Epithelial cell of proximal tubule (primary cell): ENCODE results near the gene NFAT5. TPM values are rescaled to one million over a fixed set of nuclear protein-coding genes. Genes with fewer than 3 reads are reported as not detected.

ENCODE experiments used
- DNase-seq: peaks from one replicate; pipeline ENCODE4 v3.0.0-alpha.2; 2011; ENCODE audit warnings: low read depth
- H3K4me3 ChIP-seq: 2 replicates; pipeline ENCODE4 v1.5.1; 2011; ENCODE audit warnings: low read depth, mild to moderate bottlenecking, low read length
- CTCF ChIP-seq: conservative IDR thresholded peaks from 2 replicates; pipeline ENCODE4 v1.5.1; 2012; ENCODE audit warnings: low read depth, mild to moderate bottlenecking, low read length
- total RNA-seq: library from RNA; depleted of rRNA; stranded (reverse); fragments of >200 nt; gene quantifications from 2 replicates; pipeline ENCODE4 v1.2.3, GENCODE V29; 2015

Gene NFAT5
- total RNA-seq, 1 donor from 2014 or later, result 6.5 TPM

GRCh38 chr16:69647020-69647419 is 81.3 kb downstream of the NFAT5 start:
- H3K4me3 ChIP-seq, result no peak overlapping the region
- TF ChIP-seq CTCF, result no peak
- no peak for DNase-seq

GRCh38 chr16:69651217-69651616 is 85.5 kb downstream of the NFAT5 start:
- no peak for TF ChIP-seq CTCF
- no peak for DNase-seq
- H3K4me3 ChIP-seq, result no peak overlapping the region

GRCh38 chr16:69654280-69654931 is 88.6 kb downstream of the NFAT5 start:
- H3K4me3 ChIP-seq, result no peak overlapping the region
- no peak for TF ChIP-seq CTCF
- DNase-seq, result no peak

GRCh38 chr16:69660166-69660565 is 94.4 kb downstream of the NFAT5 start:
- TF ChIP-seq CTCF, result no peak

GRCh38 chr16:69662901-69663300 is 97.1 kb downstream of the NFAT5 start:
- no peak for DNase-seq
- no peak overlapping the region for H3K4me3 ChIP-seq
- no peak for TF ChIP-seq CTCF

More at GRCh38 chr16:69660166-69660565, 94.4 kb downstream of the NFAT5 start:
- DNase-seq, result no peak
- no peak overlapping the region for H3K4me3 ChIP-seq

- no peak for DNase-seq
- TF ChIP-seq CTCF, result no peak
- H3K4me3 ChIP-seq, result no peak overlapping the region
Observed at GRCh38 chr16:69663846-69664245, 98.1 kb downstream of the NFAT5 start.

GRCh38 chr16:69669577-69669976 is 103.8 kb downstream of the NFAT5 start:
- no peak overlapping the region for H3K4me3 ChIP-seq
- DNase-seq, result no peak
- no peak for TF ChIP-seq CTCF
